Measurements from ENCODE around the gene SPATA22. TPM values are rescaled to one million over a fixed set of nuclear protein-coding genes. Genes with fewer than 3 reads are reported as not detected.
A peak's percentile ranks its signal among the peaks of the same experiment; 100 is the strongest.
"Not testable (repeated sequence)": the region's sequence is repeated elsewhere in the genome, so short reads cannot be mapped to it uniquely, and the experiment has no call there.

Gene SPATA22
- polyA plus RNA-seq, 6 donors from 2014 or later: not detected

DNA sequence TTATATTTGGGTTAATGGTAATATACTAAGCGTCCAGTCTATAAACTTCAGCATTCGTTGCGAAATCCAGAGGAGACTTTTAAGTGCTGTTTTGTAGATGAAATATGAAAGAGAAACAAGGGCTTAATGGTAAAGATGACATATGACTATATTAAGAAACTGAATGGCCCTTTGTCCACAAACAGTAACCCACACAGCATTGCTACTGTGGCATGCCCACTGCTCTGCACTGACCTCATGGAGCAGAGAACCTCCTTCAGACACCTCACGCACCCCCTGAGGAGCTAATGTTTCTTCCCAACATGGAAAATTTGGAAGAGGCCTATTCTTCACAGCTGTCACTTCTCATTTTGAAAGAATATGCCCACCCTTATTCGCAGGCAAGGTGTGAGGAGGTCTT is 30.8 kb upstream of the SPATA22 start:
- ATAC-seq (ENCODE audit: low read depth in 2 of 2) (no peak), DNase-seq (no peak)
- Mint-ChIP-seq H3K4me3 (no peak overlapping the region), H3K27me3 (peaks cover 0 to 30% (median 9%) of the 10 kb centered on the region in 3 donors), H3K4me1 (no peaks in the 10 kb centered on the region), H3K9me3 (peaks cover 0 to 4% (median 0%) of the 10 kb centered on the region in 7 donors), H3K27ac (no peak overlapping the region), H3K36me3 (no peaks in the 10 kb centered on the region)

DNA sequence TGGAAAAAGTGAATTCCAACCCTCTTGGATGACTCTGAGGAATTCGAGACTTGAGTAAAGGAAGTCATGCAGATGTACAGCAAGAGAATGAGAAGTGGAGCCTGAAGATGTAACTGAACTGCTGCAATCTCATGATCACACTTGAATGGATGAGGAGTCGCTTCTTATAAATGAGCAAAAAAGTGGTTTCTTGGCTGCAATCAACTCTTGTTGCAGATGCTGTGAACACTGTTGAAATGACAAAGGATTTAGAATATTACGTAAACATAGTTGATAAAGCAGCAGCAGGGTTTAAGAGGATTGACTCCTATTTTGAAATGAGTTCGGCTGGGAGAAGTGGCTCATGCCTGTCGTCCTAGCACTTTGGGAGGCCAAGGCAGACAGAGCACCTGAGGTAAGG is 29.7 kb upstream of the SPATA22 start:
- ATAC-seq (ENCODE audit: low read depth in 2 of 2) (no peak), DNase-seq (no peak)
- H3K27me3 Mint-ChIP-seq: peaks cover 3 to 28% (median 6%) of the 10 kb centered on the region in 3 donors
- H3K9me3 Mint-ChIP-seq: no peaks in the 10 kb centered on the region
- H3K27ac Mint-ChIP-seq: no peak overlapping the region
- H3K36me3 Mint-ChIP-seq: no peaks in the 10 kb centered on the region
- H3K4me3 Mint-ChIP-seq: no peak overlapping the region
- H3K4me1 Mint-ChIP-seq: no peaks in the 10 kb centered on the region

DNA sequence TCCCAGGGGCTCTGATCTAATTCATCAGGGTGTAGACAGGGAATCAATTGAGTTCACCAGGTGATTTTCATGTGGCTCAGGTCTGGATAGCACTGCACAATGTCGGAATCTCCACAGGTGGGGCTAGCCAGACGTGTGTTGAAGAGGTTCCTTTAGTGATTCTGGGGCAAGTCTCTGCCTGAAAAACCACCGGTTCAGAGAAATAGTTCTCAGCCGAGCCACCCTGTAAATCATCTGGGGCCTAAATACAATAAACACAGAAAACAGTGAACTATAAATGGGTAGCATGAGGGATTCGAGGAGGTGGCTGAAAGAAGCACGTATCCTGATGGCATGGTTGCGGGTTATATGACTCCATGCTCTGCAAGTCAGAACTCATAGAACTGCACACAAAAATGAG is 25.5 kb upstream of the SPATA22 start:
- no peak overlapping the region for H3K4me3 Mint-ChIP-seq
- peaks cover 17 to 36% (median 19%) of the 10 kb centered on the region in 3 donors for H3K27me3 Mint-ChIP-seq
- H3K4me1 Mint-ChIP-seq: no peaks in the 10 kb centered on the region
- H3K36me3 Mint-ChIP-seq: peaks cover 0 to 4% of the 10 kb centered on the region in 2 donors
- ATAC-seq (ENCODE audit: low read depth in 2 of 2) (no peak), DNase-seq (no peak)
- H3K9me3 Mint-ChIP-seq: peaks cover 0 to 6% (median 0%) of the 10 kb centered on the region in 7 donors
- H3K27ac Mint-ChIP-seq: no peak overlapping the region

DNA sequence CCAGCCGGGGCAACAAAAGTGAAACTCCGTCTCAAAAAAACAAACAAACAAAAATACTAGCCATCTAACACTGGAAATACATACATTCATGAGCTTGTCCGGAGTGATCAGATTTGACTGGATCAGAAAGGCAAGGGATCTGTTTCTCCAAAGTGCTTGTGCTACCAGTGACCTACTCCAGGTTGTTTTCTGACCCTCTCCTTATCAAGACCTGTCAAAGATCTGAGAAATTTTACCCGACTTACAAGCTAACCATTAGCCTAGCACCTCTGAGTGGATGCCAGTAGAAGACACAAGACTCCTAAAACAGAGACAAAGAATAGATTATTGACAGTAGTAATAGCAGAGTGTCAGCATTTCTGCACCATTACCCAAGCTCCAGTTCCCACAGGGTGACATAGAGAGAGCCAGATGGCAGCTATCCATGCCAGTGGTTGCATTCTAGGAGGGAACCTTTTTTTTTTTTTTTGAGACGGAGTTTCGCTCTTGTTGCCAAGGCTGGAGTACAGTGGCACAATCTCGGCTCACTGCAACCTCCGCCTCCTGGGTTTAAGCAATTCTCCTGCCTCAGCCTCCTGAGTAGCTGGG is 14.0 kb upstream of the SPATA22 start:
- Mint-ChIP-seq H3K36me3 (no peaks in the 10 kb centered on the region), H3K9me3 (no peaks in the 10 kb centered on the region), H3K4me3 (no peak overlapping the region), H3K4me1 (no peaks in the 10 kb centered on the region), H3K27ac (no peak overlapping the region), H3K27me3 (peaks cover 36 to 40% (median 40%) of the 10 kb centered on the region in 3 donors)
- DNase-seq (no peak), ATAC-seq (ENCODE audit: low read depth in 2 of 2) (no peak)

DNA sequence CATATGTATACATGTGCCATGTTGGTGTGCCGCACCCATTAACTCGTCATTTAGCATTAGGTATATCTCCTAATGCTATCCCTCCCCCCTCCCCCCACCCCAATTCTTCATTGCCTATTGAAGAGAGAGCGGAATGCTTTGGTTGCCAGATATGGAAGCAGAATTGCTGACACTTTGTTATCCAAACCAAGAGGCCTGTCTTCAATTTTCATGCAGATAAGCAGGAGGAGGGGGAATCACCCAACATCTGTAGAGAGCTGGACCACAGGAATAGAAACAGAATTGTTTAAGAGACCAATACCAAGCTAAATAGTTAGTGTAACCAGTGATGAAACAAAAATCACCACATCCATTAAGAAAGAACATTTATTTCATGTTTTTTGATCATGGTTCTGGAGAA is 11.2 kb upstream of the SPATA22 start:
- no peak for ATAC-seq (ENCODE audit: low read depth in 2 of 2)
- no peaks in the 10 kb centered on the region for H3K4me1 Mint-ChIP-seq
- DNase-seq: no peak
- no peak overlapping the region for H3K27ac Mint-ChIP-seq
- no peak overlapping the region for H3K4me3 Mint-ChIP-seq
- no peaks in the 10 kb centered on the region for H3K36me3 Mint-ChIP-seq
- no peaks in the 10 kb centered on the region for H3K9me3 Mint-ChIP-seq
- H3K27me3 Mint-ChIP-seq: peaks cover 27 to 55% (median 41%) of the 10 kb centered on the region in 3 donors

DNA sequence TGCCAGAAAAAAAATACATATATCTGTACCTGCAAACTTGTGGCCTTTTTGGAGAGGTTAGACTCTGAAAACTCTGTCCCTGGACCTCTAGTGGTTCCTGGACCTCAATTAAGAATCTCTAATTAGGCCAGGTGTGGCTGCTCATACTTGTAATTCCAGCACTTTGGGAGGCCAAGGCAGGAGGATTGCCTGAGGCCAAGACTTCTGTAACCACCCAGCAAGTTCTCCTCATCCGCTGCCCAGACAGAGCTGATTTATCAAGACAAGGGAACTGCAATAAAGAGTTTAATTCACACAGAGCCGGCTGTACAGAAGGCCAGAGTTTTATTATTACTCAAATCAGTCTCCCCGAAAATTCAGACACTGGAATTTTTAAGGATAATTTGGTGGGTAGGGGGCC is 8.4 kb upstream of the SPATA22 start:
- no peak for ATAC-seq (ENCODE audit: low read depth in 2 of 2)
- Mint-ChIP-seq H3K27me3 (peaks cover 13 to 32% (median 25%) of the 10 kb centered on the region in 3 donors), H3K36me3 (no peaks in the 10 kb centered on the region), H3K4me3 (no peak overlapping the region), H3K9me3 (no peaks in the 10 kb centered on the region), H3K27ac (no peak overlapping the region), H3K4me1 (no peaks in the 10 kb centered on the region)
- no peak for DNase-seq

DNA sequence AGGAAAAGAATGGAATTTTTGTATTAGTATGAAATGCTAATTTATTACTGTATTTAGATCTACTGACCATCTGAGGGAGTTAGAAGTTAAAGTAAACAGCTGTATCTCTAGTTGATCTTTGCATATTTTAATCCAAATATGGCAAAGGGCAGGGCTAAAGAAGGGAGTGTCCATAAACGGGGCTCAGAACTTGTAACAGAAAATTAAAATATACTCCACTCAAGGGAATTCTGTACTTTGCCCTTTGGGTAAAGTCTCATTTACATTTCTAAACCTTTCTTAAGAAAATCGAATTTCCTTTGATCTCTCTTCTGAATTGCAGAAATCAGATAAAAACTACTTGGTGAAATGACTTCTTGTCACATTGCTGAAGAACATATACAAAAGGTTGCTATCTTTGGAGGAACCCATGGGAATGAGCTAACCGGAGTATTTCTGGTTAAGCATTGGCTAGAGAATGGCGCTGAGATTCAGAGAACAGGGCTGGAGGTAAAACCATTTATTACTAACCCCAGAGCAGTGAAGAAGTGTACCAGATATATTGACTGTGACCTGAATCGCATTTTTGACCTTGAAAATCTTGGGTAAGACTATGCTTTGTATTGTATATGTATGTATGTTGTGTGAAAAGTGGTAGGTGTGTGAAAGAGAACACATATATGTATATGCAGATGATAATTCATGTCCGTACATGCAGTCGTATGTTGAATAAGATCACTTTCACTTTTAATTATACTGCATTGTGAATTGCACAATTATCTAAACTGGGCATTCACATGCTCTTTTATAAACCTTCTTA is 4.4 kb upstream of the SPATA22 start, which contains the start of gene ASPA:
Gene ASPA, plus strand, starts transcription at position 186 of the 799 bp plus-strand sequence. Its CDS starts 163 bp downstream, at position 349.
- H3K4me1 Mint-ChIP-seq: no peaks in the 10 kb centered on the region
- H3K27me3 Mint-ChIP-seq: peaks cover 7 to 20% (median 13%) of the 10 kb centered on the region in 3 donors
- ATAC-seq (ENCODE audit: low read depth in 2 of 2) (no peak), DNase-seq (no peak)
- H3K27ac Mint-ChIP-seq: no peak within 1 kb of the TSS
- peak within 1 kb of the TSS in 4 of 8 donors; percentile 2 to 50 (median 9) for H3K4me3 Mint-ChIP-seq
- H3K9me3 Mint-ChIP-seq: no peaks in the 10 kb centered on the region
- no peaks in the 10 kb centered on the region for H3K36me3 Mint-ChIP-seq

DNA sequence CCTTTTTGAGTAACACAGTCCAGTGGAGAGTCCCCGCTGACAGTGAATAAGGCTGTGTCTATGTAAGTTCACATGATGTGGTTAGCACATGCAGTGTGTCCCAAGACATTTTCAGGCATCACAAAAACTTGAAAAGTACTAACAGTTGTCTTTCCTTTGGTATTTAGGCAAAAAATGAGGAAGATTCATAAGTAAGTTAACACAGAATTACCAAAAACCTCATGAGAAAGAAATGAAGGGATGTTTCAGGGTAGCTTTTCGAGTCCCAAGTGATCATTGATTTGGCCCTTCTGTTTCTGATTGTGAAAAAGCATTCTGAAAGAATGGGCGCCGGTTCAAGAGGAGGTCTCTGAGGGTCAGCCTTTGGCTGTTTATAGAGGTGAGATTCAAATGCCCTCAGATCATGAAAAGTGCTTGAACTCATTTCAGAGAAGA is 3.6 kb upstream of the SPATA22 start:
- ATAC-seq (ENCODE audit: low read depth in 2 of 2) (no peak), DNase-seq (no peak)
- H3K27me3 Mint-ChIP-seq: peaks cover 3 to 22% (median 13%) of the 10 kb centered on the region in 3 donors
- no peaks in the 10 kb centered on the region for H3K36me3 Mint-ChIP-seq
- no peaks in the 10 kb centered on the region for H3K4me1 Mint-ChIP-seq
- no peak overlapping the region for H3K27ac Mint-ChIP-seq
- no peaks in the 10 kb centered on the region for H3K9me3 Mint-ChIP-seq
- H3K4me3 Mint-ChIP-seq: no peak overlapping the region

DNA sequence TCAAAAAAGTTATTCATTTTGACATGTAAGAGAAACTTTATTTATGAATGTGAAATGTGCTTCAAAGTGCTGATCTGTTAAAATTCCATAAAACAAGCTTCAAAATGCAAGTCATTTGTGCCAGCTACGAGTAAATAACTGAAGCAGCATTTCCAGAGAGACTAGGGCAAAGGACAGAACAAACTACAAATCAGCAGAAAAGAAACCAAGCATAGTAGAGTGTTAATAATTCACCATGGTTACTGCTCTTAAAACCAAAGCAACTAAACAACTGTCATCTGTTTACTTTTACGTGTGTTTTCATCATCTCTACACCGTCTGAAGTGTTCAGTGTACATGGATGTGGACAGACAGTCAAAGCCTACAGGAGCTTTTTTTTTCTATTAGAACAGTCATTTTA is 2.6 kb upstream of the SPATA22 start:
- DNase-seq: no peak
- ATAC-seq (ENCODE audit: low read depth in 2 of 2): no peak
- H3K4me1 Mint-ChIP-seq: no peaks in the 10 kb centered on the region
- H3K27ac Mint-ChIP-seq: no peak overlapping the region
- no peak overlapping the region for H3K4me3 Mint-ChIP-seq
- H3K9me3 Mint-ChIP-seq: no peaks in the 10 kb centered on the region
- no peaks in the 10 kb centered on the region for H3K36me3 Mint-ChIP-seq
- peaks cover 7 to 17% (median 7%) of the 10 kb centered on the region in 3 donors for H3K27me3 Mint-ChIP-seq

DNA sequence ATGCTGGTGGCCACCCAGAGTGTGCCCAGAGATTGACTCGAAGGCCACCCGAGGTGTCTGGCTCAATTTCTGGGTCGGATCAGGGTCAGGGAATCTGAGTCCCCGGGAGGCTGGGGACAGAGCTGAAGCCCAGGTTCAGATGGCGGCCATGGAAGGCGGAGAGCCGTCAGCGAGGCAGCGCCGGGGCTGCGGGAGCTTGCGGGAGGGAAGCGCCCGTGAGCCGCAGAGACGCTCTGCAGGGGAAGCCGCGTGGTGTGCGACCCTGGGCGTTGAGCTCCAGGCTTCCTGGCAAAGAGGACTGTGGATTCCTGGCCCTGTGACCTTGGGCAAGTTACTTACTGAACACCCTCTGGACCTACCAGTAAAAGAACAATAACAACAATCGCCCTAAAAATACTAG is 518 bp upstream of the SPATA22 start:
- H3K4me3 Mint-ChIP-seq: peak overlapping the region in 1 of 8 donors; percentile 80
- no peaks in the 10 kb centered on the region for H3K9me3 Mint-ChIP-seq
- no peak for DNase-seq
- no peaks in the 10 kb centered on the region for H3K36me3 Mint-ChIP-seq
- ATAC-seq (ENCODE audit: low read depth in 2 of 2): no peak
- no peaks in the 10 kb centered on the region for H3K4me1 Mint-ChIP-seq
- H3K27me3 Mint-ChIP-seq: peaks cover 6 to 14% (median 7%) of the 10 kb centered on the region in 3 donors
- no peak overlapping the region for H3K27ac Mint-ChIP-seq

DNA sequence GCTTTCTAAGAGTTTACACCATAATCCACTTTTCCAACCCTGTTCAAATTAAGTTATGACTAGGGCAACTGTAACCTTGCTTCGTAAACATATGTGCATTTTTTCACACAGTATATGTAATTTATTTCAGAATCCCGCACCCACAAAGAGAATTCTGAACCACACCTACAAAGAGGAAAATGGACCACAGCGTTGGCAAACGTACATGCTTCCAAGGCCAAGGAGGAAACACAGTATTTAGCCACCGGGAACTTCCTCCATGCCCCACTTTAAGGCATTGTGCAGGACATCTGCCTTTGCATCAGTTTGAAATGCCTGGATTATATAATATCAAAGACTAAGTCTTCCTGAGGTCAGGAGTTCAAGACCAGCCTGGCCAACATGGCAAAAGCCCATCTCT is 2.1 kb downstream of the SPATA22 start:
- no peak overlapping the region for H3K4me3 Mint-ChIP-seq
- H3K36me3 Mint-ChIP-seq: no peaks in the 10 kb centered on the region
- ATAC-seq (ENCODE audit: low read depth in 2 of 2): no peak

DNA sequence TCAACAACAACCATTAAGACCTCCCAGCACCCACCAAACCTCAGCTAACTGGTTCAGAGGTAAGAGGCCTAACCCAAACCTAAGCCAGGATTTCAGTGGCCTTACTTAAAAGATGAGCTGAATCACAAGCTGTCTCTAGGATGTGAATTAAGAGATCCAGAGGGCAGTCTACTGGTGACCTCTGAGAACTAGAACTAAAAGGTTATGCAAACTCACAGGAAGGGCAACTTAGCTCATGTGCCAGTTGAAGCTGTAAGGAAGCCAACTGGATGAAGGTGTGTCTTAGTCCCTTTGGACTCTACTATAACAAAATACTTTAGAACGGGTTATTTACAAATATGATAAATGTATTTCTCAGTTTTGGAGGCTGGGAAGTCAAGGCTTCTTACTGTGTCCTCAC is 5.3 kb downstream of the SPATA22 start:
- H3K27me3 Mint-ChIP-seq: peaks cover 7 to 14% (median 11%) of the 10 kb centered on the region in 3 donors
- H3K9me3 Mint-ChIP-seq; H3K4me3 Mint-ChIP-seq; H3K36me3 Mint-ChIP-seq; ATAC-seq (ENCODE audit: low read depth in 2 of 2); H3K4me1 Mint-ChIP-seq; H3K27ac Mint-ChIP-seq; DNase-seq: not testable (repeated sequence)

More for the DNA sequence above, 2.1 kb downstream of the SPATA22 start:
- DNase-seq: no peak
- Mint-ChIP-seq H3K27me3 (peaks cover 7 to 14% (median 11%) of the 10 kb centered on the region in 3 donors), H3K9me3 (no peaks in the 10 kb centered on the region), H3K4me1 (no peaks in the 10 kb centered on the region), H3K27ac (no peak overlapping the region)

DNA sequence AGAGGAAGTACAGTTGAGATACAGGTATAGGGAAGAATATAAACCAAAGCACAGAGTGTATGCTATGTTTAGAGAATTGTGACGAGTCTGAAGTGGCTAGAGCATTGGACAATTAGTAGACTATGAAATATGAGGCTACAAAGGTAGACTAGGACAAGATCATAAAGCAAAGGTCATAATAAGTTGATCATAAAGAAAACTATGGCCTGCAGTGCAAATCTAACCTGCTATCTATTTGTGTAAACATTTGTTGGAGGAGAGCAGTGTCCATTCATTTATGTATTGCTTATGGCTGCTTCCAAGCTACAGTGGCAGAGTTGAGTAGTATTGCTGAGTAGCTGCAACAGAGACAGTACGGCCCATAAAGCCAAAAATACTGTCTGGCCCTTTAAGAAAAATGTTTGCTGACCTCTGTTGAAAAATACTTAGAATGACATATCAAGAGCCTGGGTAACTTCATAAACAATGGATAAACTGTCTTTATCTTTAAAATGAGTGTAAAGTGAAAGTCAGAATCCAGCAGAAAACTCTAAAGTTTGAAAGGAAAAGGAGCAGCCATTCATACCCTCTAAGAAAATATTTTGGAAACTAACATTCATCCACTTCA is 23.5 kb downstream of the SPATA22 start:
- Mint-ChIP-seq H3K36me3 (no peaks in the 10 kb centered on the region), H3K4me3 (no peak overlapping the region), H3K27me3 (peaks cover 4 to 7% (median 7%) of the 10 kb centered on the region in 3 donors), H3K9me3 (peaks cover 0 to 2% (median 0%) of the 10 kb centered on the region in 7 donors), H3K4me1 (no peaks in the 10 kb centered on the region), H3K27ac (peak overlapping the region in 1 of 6 donors; percentile 1)
- DNase-seq: no peak
- ATAC-seq (ENCODE audit: low read depth in 2 of 2): no peak

Data from naive B cell (primary cell).